GM12891 (cell line): ENCODE data around the gene PCNT.

Source experiments
- DNase-seq: peaks from one replicate; pipeline ENCODE4 v3.0.0; 2011; ENCODE audit warnings: low spot score; ENCODE audit not compliant: insufficient read length
- FAIRE-seq: peaks from 2 replicates; lab custom pipeline; 2011; peaks lifted over from hg19 to GRCh38; lab: Jason Lieb, UNC
- PAX5 ChIP-seq: IDR thresholded peaks from 2 replicates; pipeline ENCODE4 v1.6.1; 2011; ENCODE audit warnings: low read length, moderate library complexity, mild to moderate bottlenecking; ENCODE audit not compliant: insufficient read depth, severe bottlenecking
- POLR2A ChIP-seq: IDR thresholded peaks from 2 replicates; pipeline ENCODE4 v1.6.1; 2011; ENCODE audit warnings: low read depth, low read length, control low read depth
- POLR2AphosphoS5 ChIP-seq: IDR thresholded peaks from 2 replicates; pipeline ENCODE4 v1.6.1; 2011; ENCODE audit warnings: low read depth, low read length, control low read depth
- POU2F2 ChIP-seq: IDR thresholded peaks from 2 replicates; pipeline ENCODE4 v1.6.1; 2011; ENCODE audit warnings: low read depth, mild to moderate bottlenecking, control low read depth, low read length, moderate library complexity
- SPI1 ChIP-seq: IDR thresholded peaks from 2 replicates; pipeline ENCODE4 v1.6.1; 2011; ENCODE audit warnings: low read depth, low read length, control low read depth
- TAF1 ChIP-seq: IDR thresholded peaks from 2 replicates; pipeline ENCODE4 v1.6.1; 2011; ENCODE audit warnings: low read depth, low read length, control low read depth

Gene PCNT

DNA sequence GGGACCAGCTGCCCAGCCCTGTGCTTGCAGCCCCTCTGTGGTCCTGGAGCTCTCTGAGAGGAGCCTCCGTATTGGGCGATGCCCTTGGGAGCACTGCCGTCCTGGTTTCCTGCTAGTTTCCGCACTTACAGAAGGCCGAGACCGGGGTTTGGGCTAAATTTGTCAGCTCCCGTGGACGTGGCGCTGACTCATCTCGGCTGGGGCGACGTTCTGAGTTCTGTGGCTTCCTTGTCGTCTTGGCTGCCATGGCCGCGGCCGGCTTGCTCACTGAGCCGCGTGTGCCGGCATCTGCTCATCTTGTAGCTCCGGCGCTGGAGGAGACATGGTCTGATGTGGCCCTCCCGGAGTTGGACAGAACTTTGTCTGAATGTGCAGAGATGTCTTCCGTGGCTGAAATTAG, 64.9 kb downstream of the PCNT start:
- DNase-seq (no peak), FAIRE-seq (no peak)
- TF ChIP-seq PAX5 = no peak
- TF ChIP-seq POLR2AphosphoS5 = no peak
- no peak for TF ChIP-seq SPI1
- TF ChIP-seq TAF1 = no peak
- TF ChIP-seq POLR2A = no peak
- no peak for TF ChIP-seq POU2F2

DNA sequence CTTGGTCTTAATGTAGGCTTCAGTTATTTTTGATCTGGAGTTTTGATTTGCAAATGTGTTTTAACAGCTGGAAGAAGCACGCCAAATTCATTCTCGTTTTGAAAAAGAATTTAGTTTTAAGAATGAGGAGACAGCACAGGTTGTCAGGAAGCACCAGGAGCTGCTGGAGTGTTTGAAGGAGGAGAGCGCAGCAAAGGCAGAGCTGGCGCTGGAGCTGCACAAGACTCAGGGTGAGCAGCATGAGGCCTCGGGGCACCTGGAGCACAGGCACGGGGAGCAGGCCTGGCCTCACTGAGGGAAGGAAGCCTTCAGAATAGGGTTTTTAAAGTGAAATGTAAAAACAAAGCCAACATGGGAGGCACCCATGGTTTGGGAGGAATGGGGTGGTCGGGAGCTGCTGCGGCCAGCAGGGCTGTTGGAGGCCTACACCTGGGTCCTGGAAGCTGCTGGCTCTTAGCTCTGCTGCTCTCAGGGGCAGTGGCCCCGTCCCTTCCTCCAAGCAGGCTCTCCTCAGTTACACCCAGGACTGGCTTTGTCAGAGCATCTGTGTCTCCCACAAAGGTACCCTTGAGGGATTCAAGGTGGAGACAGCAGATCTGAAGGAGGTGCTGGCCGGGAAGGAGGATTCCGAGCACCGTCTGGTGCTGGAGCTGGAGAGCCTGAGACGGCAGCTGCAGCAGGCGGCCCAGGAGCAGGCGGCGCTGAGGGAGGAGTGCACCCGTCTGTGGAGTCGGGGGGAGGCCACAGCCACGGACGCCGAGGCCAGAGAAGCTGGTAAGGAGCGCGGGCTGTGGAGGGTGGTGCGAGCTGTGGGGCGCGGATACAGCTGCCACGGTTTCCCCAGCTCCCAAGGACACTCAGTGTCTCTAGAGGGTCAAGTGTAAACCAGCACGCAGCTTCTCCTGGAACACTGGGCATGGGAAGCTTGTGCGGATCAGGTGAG, 66.9 kb downstream of the PCNT start:
- DNase-seq = no peak
- no peak for FAIRE-seq
- no peak for TF ChIP-seq POLR2A

DNA sequence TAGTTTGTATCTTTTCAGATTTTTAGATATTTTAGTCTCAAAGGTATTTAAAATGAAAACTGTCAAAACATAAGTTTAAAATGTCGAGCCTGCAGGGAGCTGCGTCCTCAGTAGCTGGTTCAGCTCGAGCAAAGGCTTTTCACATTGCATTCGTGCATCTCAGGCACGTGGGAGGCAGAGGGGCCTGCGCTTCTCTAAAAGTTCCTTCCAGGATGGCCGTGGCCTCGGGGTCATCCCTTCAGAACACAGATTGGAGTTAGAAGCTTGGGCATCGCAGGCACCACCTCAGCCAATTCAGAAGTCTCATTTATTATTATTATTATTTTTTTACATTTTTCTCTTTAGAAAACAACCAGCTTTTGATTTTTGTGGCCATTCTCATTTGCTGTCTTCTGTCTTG, 67.8 kb downstream of the PCNT start:
- DNase-seq (no peak), FAIRE-seq (no peak)
- TF ChIP-seq POU2F2 (no peak), PAX5 (no peak), POLR2AphosphoS5 (no peak), SPI1 (no peak), TAF1 (no peak), POLR2A (no peak)

DNA sequence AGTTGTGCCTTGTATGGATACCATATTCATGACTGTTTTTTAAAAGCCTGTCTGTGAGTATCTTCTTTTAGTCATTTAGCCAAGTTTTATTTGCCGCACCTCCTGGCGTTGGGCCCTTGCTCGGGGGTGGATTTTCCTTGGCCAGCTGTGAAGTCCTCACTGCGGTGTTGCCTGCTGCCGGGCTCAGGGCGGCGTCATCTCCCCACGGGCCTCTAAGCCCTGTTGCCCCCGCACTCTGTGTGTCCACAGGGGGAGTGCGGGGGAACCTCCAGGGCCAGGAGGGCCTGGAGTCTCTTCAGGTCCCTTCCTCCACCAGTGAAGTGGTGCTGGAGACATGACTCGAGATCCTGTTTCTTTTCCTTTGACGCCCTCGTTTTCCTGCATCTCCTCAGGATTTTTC, 69.0 kb downstream of the PCNT start:
- FAIRE-seq (no peak), DNase-seq (no peak)
- TF ChIP-seq TAF1 (no peak), POLR2AphosphoS5 (no peak), SPI1 (no peak), POLR2A (no peak), POU2F2 (no peak), PAX5 (no peak)

DNA sequence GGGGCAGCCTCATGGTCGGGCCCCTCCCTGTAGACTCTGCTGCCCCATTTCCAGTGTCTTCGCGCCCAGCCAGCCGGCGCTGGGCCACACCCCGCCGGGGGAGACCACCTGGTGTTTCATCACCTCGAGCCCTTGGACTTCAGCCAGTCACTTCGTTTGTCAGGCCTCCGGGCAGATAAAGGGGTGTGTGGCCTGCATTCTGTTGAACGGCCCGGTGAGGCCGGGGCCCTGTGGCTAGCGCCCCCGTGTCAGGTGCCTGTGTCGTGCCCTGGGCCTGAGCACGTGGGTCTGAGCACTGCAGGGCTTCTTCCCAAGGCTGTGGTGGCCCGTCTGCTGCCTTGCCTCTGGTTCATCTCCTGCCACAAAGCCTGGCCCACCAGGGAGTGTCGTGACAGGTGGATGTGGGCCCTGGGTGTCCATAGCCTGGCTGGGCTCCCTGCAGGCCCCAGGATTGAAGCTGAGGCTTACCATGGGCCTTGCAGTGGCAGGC, 69.5 kb downstream of the PCNT start:
- FAIRE-seq (no peak), DNase-seq (no peak)
- TF ChIP-seq PAX5 = no peak
- TF ChIP-seq TAF1 = no peak
- TF ChIP-seq POLR2AphosphoS5 = no peak
- TF ChIP-seq SPI1 = no peak
- no peak for TF ChIP-seq POU2F2
- TF ChIP-seq POLR2A = no peak

DNA sequence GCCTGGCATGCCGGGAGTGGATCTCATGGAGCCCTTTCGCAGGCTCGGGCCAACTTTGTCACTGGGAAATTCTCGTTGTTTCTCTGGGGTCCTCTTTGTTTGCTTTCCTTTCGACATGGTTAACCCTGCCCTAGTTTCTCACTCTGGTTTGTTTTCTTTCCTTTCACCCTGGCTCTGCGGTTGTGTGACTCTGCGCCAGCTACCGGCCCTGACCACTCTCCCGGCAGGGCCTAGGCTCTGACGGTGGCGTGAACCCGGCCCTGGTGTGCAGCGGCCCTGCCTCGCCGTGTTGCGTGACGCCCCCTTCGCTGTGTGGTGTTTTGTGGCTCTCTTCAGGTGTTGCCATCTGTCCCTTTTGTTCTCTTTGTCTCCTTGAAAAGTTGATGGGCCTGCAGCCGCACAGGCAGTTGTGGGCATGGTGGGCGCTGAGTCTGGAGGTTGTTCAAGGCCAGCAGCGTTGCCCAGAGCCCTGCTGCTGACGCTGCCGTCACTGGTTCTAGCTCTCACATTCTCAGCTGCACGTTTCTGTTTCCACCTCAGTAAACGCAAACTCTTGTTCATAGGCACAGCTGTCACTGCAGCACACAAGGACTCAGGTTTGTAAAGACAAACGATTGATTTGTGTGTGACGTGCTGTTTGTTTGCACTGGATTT, 70.1 kb downstream of the PCNT start:
- TF ChIP-seq POLR2AphosphoS5 (no peak), POU2F2 (no peak), TAF1 (no peak)
- no peak for FAIRE-seq
- no peak for DNase-seq

DNA sequence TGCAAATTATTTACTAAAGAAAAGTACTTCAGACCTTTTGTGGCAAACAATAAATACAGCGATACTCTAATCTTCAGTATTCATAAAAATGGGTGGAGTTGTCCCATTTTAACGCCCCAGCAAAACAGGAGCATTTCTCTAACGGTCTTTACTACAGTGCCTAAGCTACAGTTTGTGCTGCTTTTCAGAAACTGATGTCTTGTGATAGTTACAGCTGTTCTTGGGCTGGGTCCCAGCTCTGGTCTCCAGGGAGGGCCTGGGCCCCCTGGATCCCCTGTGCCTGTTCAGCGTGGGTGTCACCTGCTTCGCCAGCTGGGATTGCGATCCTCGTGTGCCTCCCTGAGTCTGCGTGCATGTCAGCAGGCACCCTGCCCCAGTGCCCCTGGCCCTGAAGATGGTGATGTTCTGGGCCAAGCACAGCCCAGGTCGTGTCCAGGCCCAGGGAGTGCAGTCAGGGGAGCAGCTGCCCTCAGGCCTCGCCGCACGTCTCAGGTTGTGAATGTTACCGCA, 70.7 kb downstream of the PCNT start:
- DNase-seq (no peak), FAIRE-seq (peak; percentile 26)
- TF ChIP-seq POLR2A (no peak), PAX5 (no peak), POU2F2 (no peak), POLR2AphosphoS5 (no peak), TAF1 (no peak), SPI1 (no peak)

DNA sequence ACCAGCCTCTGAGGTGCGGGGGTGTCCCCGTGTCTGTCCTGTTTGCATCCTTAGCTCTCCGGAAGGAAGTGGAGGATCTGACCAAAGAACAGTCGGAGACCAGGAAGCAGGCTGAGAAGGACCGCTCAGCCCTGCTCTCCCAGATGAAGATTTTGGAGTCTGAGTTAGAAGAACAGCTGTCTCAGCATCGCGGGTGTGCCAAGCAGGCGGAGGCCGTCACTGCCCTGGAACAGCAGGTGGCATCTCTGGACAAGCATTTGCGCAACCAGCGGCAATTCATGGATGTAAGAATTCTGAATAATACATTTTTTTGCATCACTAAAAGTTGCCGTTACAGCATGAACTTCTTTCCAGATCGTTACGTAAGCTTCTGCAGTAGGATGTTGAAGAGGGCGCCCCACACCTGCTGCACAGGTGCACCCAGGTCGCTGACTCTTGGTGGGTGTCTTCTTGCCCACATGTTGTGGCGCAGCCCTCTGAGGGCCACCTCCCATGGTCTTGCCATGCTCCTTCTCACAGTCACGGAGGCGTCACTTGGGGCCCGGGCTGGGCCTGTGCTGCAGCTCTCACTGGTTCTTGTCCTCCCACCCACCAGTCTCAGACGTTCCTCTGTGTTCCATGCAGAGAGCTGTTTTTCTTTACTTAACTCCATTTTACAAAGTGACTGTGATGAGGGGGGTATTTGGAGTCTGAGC, 73.4 kb downstream of the PCNT start:
- DNase-seq (no peak), FAIRE-seq (no peak)
- TF ChIP-seq PAX5 = no peak
- no peak for TF ChIP-seq SPI1
- TF ChIP-seq POLR2AphosphoS5 = no peak
- TF ChIP-seq POLR2A = no peak
- TF ChIP-seq POU2F2 = no peak
- no peak for TF ChIP-seq TAF1

DNA sequence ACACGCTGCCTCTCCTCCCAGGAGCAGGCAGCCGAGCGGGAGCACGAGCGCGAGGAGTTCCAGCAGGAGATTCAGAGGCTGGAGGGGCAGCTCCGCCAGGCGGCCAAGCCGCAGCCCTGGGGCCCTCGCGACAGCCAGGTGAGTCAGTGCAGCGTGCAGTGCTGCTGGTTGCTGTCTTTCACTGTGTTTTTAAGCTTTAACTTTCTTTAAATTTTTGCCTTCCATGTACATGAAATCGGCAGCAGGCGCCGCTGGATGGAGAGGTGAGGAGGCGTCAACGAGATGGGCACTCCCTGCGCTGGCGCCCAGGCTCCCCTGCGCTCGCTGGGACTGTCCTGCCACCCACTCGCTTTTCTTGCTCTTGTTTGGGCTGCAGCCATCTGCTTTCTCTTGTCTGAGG, 74.0 kb downstream of the PCNT start:
- TF ChIP-seq POLR2AphosphoS5 (no peak), PAX5 (no peak), POU2F2 (no peak), POLR2A (no peak), SPI1 (no peak), TAF1 (no peak)
- FAIRE-seq (no peak), DNase-seq (no peak)
